ENCODE measurements around the gene ZBTB20. TPM values are rescaled to one million over a fixed set of nuclear protein-coding genes. Genes with fewer than 3 reads are reported as not detected.

The ZBTB20 gene
- total and polyA plus RNA-seq, 2 of the 4 experiments (the other 2 are of a cell fraction), result 0.75 to 14.7 TPM

- Histone ChIP-seq H2AFZ (replicated peaks; ENCODE audit: low read length, poor library complexity) (peak overlapping the region; percentile 96), H3K9ac (ENCODE audit: low read depth, low read length) (peak overlapping the region; percentile 63), H2AK5ac (ENCODE audit: low read depth, low read length) (no peak overlapping the region), H3K9me1 (ENCODE audit: insufficient read depth, low read length) (no peaks in the 10 kb centered on the region; the same call in 1 of the 2 replicates), H4K20me1 (ENCODE audit: insufficient read depth, low read length) (no peaks in the 10 kb centered on the region), H3K14ac (replicated peaks; ENCODE audit: low read depth, low read length) (peak overlapping the region; percentile 35; the same call in 1 of the 2 replicates), H2BK5ac (ENCODE audit: low read depth, low read length, poor library complexity, severe bottlenecking) (peak overlapping the region; percentile 89), H3K56ac (ENCODE audit: extremely low read depth, insufficient read depth, low read length) (peak overlapping the region; percentile 52; the same call in 1 of the 2 replicates), H2AK9ac (replicated peaks; ENCODE audit: low read depth, low read length, poor library complexity) (peak overlapping the region; percentile 86), H3K4me1 (ENCODE audit: control insufficient read depth, insufficient read depth, low read length) (no peaks in the 10 kb centered on the region), H3K23ac (ENCODE audit: low read depth, low read length) (peak overlapping the region; percentile 54; the same call in 1 of the 2 replicates), H4K91ac (ENCODE audit: insufficient read depth, low read depth, low read length) (no peak overlapping the region; the same call in 1 of the 2 replicates), H3K4me2 (ENCODE audit: low read depth, low read length) (peak overlapping the region; percentile 96), H3K27ac (ENCODE audit: insufficient read depth, low read length) (peak overlapping the region; percentile 81), H2BK120ac (ENCODE audit: low read depth, low read length) (peak overlapping the region; percentile 23; the same call in 1 of the 2 replicates), H3K27me3 (ENCODE audit: control insufficient read depth, insufficient read depth, low read length) (no peaks in the 10 kb centered on the region), H3K36me3 (ENCODE audit: control insufficient read depth, insufficient read depth, low read length) (no peaks in the 10 kb centered on the region), H2BK20ac (ENCODE audit: low read depth, low read length) (no peak overlapping the region), H3K18ac (ENCODE audit: low read depth, low read length) (peak overlapping the region; percentile 55), H3K4ac (ENCODE audit: low read depth, low read length) (peak overlapping the region; percentile 61), H2BK15ac (ENCODE audit: low read depth, low read length) (no peak overlapping the region; the same call in 2 of the 3 replicates), H4K5ac (ENCODE audit: low read depth, low read length) (peak overlapping the region; percentile 69; the same call in 1 of the 2 replicates), H3K9me3 (ENCODE audit: control insufficient read depth, insufficient read depth, low read length) (no peaks in the 10 kb centered on the region), H3K4me3 (ENCODE audit: insufficient read depth, low read depth, low read length) (peak overlapping the region; percentile 82), H3K79me1 (ENCODE audit: low read depth in 1 of 2, low read length in 2 of 2) (peaks cover 0 to 11% of the 10 kb centered on the region in 2 experiments; a peak in 2 of 4 replicates), H4K8ac (ENCODE audit: low read depth in 2 of 2, low read length in 2 of 2) (peak overlapping the region; percentile 14 to 63; a peak in 3 of 4 replicates)
- in situ Hi-C loops (cut with MboI; ENCODE audit: low sequenced_read_pairs) (no loop called here), dilution Hi-C loops (cut with HindIII; ENCODE audit: low sequenced_read_pairs, unreplicated experiment) (no loop called here), intact Hi-C loops (cut with micrococcal nuclease) (loop anchor here (5.0 kb wide), 2 partner anchors 106 to 766 kb away; no protein-coding TSS in a partner anchor)
- ChIA-PET POLR2A (ENCODE audit: unreplicated experiment) (no interaction called here), CTCF (interaction anchor here (0.6 kb wide), 1 partner anchor 450 kb away, joined by 5 read pairs; no protein-coding TSS in a partner anchor)
- TF ChIP-seq MAZ (IDR thresholded peaks at IDR 0.05; ENCODE audit: borderline replicate concordance, low read depth, low read length) (no peak), RCOR1 (IDR thresholded peaks at IDR 0.05; ENCODE audit: insufficient replicate concordance, low read length) (no peak), RAD21 (IDR thresholded peaks at IDR 0.05; ENCODE audit: low read length) (no peak), POLR2A (IDR thresholded peaks at IDR 0.05; ENCODE audit: low read depth, low read length) (0 out of 2 replicates have a peak, but pooled peaks have one; percentile 4)
- no CpG with 5 or more reads among the region's 20 CpGs for WGBS, 2 experiments (ENCODE audit: extremely low coverage in 2 of 2, insufficient read length in 1 of 2)
- DNase-seq, result peak; percentile 4
- no TSS peak for BruUV-seq (replicated peaks)
- no peak for ATAC-seq (ENCODE audit: low read depth)
Observed at GRCh38 chr3:115148142-115148790, 1.2 kb upstream of the ZBTB20 start.

Data from IMR-90 (cell line).